K562 (cell line): ENCODE results near the gene LAMTOR5. TPM values are rescaled to one million over a fixed set of nuclear protein-coding genes. Genes with fewer than 3 reads are reported as not detected.
A peak's percentile ranks its signal among the peaks of the same experiment; 100 is the strongest.

Source experiments
- ETV6 ChIP-seq, 3 experiments: fragments of 150-350 bp in 1 of 3; sonication (generic) in 1 of 3; formaldehyde crosslinking in 1 of 3; IDR thresholded peaks; 2 replicates each; pipeline versions ENCODE4 v1.6.1 to v1.8.0; 2014 to 2022; ENCODE audit warnings: borderline replicate concordance in 2 of 3, low read depth in 2 of 3, antibody characterized with exemption in 1 of 3, low read length in 1 of 3, mild to moderate bottlenecking in 1 of 3, missing genetic modification reagents in 1 of 3
- HDAC1 ChIP-seq, 2 experiments: fragments of 450-650 bp; IDR thresholded peaks; 2 replicates each; pipeline ENCODE4 v1.6.1; 2016 to 2017; ENCODE audit warnings: inconsistent platforms in 1 of 2, mild to moderate bottlenecking in 1 of 2, moderate library complexity in 1 of 2
- MAZ ChIP-seq, 2 experiments: fragments of 450-650 bp in 1 of 2; sonication (generic) in 1 of 2; formaldehyde crosslinking; IDR thresholded peaks in 1 of 2; conservative IDR thresholded peaks in 1 of 2; 2 replicates each; pipeline versions ENCODE4 v1.4.0 to v1.5.0; 2020; ENCODE audit warnings: mild to moderate bottlenecking in 1 of 2, missing genetic modification reagents in 1 of 2
- NONO ChIP-seq, 2 experiments: fragments of 200-400 bp in 1 of 2; fragments of 450-650 bp in 1 of 2; formaldehyde crosslinking in 1 of 2; IDR thresholded peaks; 2 replicates each; pipeline ENCODE4 v1.6.1; 2017; ENCODE audit warnings: low read depth in 2 of 2, mild to moderate bottlenecking in 2 of 2, moderate library complexity in 2 of 2, low read length in 1 of 2
- POLR2H ChIP-seq: IDR thresholded peaks from 2 replicates; pipeline ENCODE4 v1.6.1; 2016; ENCODE audit warnings: missing genetic modification characterization, low read depth, mild to moderate bottlenecking, control low read depth, missing compliant biosample characterization, moderate library complexity
- RBM34 ChIP-seq: fragments of 200-400 bp; formaldehyde crosslinking; IDR thresholded peaks from 2 replicates; pipeline ENCODE4 v1.6.1; 2018; ENCODE audit warnings: low read length, borderline replicate concordance; ENCODE audit not compliant: insufficient read depth
- SREBF2 ChIP-seq: sonication (generic); formaldehyde crosslinking; IDR thresholded peaks from 2 replicates; pipeline ENCODE4 v1.4.0; 2020; ENCODE audit warnings: mild to moderate bottlenecking, missing genetic modification reagents
- THRAP3 ChIP-seq: fragments of 450-650 bp; IDR thresholded peaks from 2 replicates; pipeline ENCODE4 v1.6.1; 2016; ENCODE audit warnings: mild to moderate bottlenecking, inconsistent platforms, borderline replicate concordance
- ZNF23 ChIP-seq: fragments of 250-450 bp; sonication (Bioruptor Pico); IDR thresholded peaks from 2 replicates; pipeline ENCODE4 v1.4.0; 2020; ENCODE audit warnings: mild to moderate bottlenecking
- ZNF324 ChIP-seq: fragments of 250-450 bp; sonication (Bioruptor Pico); IDR thresholded peaks from 2 replicates; pipeline ENCODE4 v1.4.0; 2020; ENCODE audit warnings: mild to moderate bottlenecking
- polyA plus RNA-seq, 8 experiments: library from polyadenylated mRNA; depleted of rRNA in 4 of 8; stranded (reverse) in 5 of 8; unstranded in 3 of 8; fragments of >200 nt; fragmentation: Nextera tagmentation in 2 of 8; fragmentation: Illumina TruSeq in 1 of 8; extraction: Ambion mirVana in 2 of 8; extraction: Trizol in 1 of 8; gene quantifications; 2 replicates each; pipeline versions ENCODE4 v1.2.1 to v1.2.3, GENCODE V29; 2011 to 2014; ENCODE audit warnings: inconsistent platforms in 1 of 8, missing spikeins in 1 of 8
- total RNA-seq, 7 experiments: library from RNA; depleted of rRNA in 6 of 7; stranded (reverse); fragments of >200 nt in 6 of 7; fragmentation: Illumina TruSeq in 2 of 7; extraction: Trizol in 2 of 7; gene quantifications; 2 replicates each; pipeline versions ENCODE4 v1.2.1 to v1.2.3, GENCODE V29; 2011 to 2021; ENCODE audit warnings: low replicate concordance in 1 of 7
- TF ChIP-seq, protein P1 (sequence below), 2 experiments: fragments of 150-350 bp in 1 of 2; IDR thresholded peaks; 2 replicates each; pipeline ENCODE4 v1.6.1; 2012 to 2016; ENCODE audit warnings: low read depth in 2 of 2, low read length in 2 of 2, mild to moderate bottlenecking in 1 of 2, moderate library complexity in 1 of 2
- TF ChIP-seq, protein P2 (sequence below): sonication (generic); IDR thresholded peaks from 2 replicates; pipeline ENCODE4 v1.6.1; 2016
- TF ChIP-seq, protein P3 (sequence below): sonication (generic); formaldehyde crosslinking; IDR thresholded peaks from 2 replicates; pipeline ENCODE4 v1.8.0; 2022; ENCODE audit warnings: mild to moderate bottlenecking, missing genetic modification reagents
- TF ChIP-seq, protein P4 (sequence below): fragments of 250-450 bp; sonication (Bioruptor Pico); IDR thresholded peaks from 2 replicates; pipeline ENCODE4 v1.4.0; 2020

Gene LAMTOR5
- total and polyA plus RNA-seq, 9 of the 15 experiments (the other 6 are each of a cell fraction or from before 2014, with no cell fraction given), result 118 to 712 (median 241) TPM

DNA sequence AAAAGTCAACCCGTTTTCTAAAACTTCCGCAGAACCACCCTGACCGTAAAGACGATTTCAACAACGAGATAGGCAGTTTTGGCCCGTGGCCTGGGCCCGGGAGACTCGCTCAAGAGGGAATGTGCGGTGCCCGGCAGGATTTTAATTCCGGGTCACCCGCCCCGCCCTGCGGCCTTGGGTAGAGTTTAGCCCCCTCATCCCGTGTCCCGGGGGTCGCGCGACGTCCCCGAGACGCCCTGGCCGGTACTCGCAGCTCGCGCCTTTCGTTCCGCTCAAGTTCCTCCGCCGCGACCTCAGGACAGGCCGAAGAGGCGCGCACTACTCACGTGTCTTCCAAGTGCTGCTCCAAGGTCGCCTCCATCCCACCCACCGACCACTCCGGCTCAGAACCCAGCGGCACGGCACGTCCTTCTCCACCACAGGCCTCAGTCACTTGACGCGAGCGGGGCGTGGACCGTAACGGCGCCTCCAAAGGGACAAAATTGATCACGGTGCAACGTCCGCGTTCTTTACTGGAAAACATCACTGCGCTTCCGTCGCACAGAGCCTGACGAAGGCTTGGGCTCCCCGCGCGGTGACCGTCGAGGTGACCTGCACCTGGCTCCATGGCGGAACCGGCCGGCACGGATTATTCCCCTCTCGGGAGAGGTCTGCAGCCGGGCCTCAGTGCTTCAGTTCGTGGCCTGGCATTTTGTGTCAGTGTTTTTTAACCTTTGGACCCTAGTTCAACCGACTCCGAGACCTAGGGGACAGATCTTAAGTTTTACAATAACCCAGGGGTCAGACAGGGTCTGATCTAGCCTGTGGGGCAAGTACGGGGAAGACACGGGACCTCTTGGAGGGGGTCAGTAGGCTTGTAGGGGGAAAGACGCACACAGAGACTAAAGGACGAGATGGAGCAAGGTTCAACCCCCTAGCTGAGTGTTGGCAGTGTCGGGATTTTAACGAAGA lies at the start of gene LAMTOR5 (continued):
- TF ChIP-seq, protein P1, sequence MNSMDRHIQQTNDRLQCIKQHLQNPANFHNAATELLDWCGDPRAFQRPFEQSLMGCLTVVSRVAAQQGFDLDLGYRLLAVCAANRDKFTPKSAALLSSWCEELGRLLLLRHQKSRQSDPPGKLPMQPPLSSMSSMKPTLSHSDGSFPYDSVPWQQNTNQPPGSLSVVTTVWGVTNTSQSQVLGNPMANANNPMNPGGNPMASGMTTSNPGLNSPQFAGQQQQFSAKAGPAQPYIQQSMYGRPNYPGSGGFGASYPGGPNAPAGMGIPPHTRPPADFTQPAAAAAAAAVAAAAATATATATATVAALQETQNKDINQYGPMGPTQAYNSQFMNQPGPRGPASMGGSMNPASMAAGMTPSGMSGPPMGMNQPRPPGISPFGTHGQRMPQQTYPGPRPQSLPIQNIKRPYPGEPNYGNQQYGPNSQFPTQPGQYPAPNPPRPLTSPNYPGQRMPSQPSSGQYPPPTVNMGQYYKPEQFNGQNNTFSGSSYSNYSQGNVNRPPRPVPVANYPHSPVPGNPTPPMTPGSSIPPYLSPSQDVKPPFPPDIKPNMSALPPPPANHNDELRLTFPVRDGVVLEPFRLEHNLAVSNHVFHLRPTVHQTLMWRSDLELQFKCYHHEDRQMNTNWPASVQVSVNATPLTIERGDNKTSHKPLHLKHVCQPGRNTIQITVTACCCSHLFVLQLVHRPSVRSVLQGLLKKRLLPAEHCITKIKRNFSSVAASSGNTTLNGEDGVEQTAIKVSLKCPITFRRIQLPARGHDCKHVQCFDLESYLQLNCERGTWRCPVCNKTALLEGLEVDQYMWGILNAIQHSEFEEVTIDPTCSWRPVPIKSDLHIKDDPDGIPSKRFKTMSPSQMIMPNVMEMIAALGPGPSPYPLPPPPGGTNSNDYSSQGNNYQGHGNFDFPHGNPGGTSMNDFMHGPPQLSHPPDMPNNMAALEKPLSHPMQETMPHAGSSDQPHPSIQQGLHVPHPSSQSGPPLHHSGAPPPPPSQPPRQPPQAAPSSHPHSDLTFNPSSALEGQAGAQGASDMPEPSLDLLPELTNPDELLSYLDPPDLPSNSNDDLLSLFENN (IDR thresholded peaks at IDR 0.05; ENCODE audit: low read depth in 2 of 2, low read length in 2 of 2), result peak in 1 of 2 experiments; percentile 78; a peak in 2 of 4 replicates
- TF ChIP-seq ZNF23 (CRISPR knock-in tag) (peak; percentile 50; the same call in 1 of the 2 replicates), THRAP3 (no peak; the same call in 1 of the 2 replicates), MAZ (CRISPR knock-in tag; conservative IDR thresholded peaks at IDR 0.05 in 1 of 2, IDR thresholded peaks at IDR 0.05 in 1 of 2) (peak in 1 of 2 experiments; percentile 94), POLR2H (tag) (peak; percentile 94), SREBF2 (CRISPR knock-in tag) (no peak), ZNF324 (CRISPR knock-in tag) (no peak; the same call in 1 of the 2 replicates), ETV6 (IDR thresholded peaks at IDR 0.05; ENCODE audit: borderline replicate concordance in 1 of 2, low read depth in 2 of 2, low read length in 1 of 2) (0 out of 4 replicates have a peak, but pooled peaks of 1 of the 2 experiments have one; percentile 38), ETV6 (CRISPR knock-in tag; IDR thresholded peaks at IDR 0.05; ENCODE audit: borderline replicate concordance) (peak; percentile 17; the same call in 1 of the 2 replicates), NONO (IDR thresholded peaks at IDR 0.05; ENCODE audit: low read depth in 2 of 2, low read length in 1 of 2) (no peak; a peak in 1 of 4 replicates), HDAC1 (IDR thresholded peaks at IDR 0.05) (peak in 1 of 2 experiments; percentile 98; a peak in 3 of 4 replicates), RBM34 (no peak)
- TF ChIP-seq, protein P2, sequence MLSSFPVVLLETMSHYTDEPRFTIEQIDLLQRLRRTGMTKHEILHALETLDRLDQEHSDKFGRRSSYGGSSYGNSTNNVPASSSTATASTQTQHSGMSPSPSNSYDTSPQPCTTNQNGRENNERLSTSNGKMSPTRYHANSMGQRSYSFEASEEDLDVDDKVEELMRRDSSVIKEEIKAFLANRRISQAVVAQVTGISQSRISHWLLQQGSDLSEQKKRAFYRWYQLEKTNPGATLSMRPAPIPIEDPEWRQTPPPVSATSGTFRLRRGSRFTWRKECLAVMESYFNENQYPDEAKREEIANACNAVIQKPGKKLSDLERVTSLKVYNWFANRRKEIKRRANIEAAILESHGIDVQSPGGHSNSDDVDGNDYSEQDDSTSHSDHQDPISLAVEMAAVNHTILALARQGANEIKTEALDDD, result no peak
- TF ChIP-seq, protein P3, sequence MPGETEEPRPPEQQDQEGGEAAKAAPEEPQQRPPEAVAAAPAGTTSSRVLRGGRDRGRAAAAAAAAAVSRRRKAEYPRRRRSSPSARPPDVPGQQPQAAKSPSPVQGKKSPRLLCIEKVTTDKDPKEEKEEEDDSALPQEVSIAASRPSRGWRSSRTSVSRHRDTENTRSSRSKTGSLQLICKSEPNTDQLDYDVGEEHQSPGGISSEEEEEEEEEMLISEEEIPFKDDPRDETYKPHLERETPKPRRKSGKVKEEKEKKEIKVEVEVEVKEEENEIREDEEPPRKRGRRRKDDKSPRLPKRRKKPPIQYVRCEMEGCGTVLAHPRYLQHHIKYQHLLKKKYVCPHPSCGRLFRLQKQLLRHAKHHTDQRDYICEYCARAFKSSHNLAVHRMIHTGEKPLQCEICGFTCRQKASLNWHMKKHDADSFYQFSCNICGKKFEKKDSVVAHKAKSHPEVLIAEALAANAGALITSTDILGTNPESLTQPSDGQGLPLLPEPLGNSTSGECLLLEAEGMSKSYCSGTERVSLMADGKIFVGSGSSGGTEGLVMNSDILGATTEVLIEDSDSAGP (CRISPR knock-in tag), result peak; percentile 74
- TF ChIP-seq, protein P4, sequence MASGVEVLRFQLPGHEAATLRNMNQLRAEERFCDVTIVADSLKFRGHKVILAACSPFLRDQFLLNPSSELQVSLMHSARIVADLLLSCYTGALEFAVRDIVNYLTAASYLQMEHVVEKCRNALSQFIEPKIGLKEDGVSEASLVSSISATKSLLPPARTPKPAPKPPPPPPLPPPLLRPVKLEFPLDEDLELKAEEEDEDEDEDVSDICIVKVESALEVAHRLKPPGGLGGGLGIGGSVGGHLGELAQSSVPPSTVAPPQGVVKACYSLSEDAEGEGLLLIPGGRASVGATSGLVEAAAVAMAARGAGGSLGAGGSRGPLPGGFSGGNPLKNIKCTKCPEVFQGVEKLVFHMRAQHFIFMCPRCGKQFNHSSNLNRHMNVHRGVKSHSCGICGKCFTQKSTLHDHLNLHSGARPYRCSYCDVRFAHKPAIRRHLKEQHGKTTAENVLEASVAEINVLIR (CRISPR knock-in tag), result peak; percentile 96
